Uterus (tissue), 4 donors: ENCODE data around the gene ADPRHL1. TPM values are rescaled to one million over a fixed set of nuclear protein-coding genes. Genes with fewer than 3 reads are reported as not detected.

Source experiments
- DNase-seq, 2 donors: peaks; one replicate each; pipeline ENCODE4 v3.0.0-alpha.2; 2019 to 2020
- H3K27ac ChIP-seq, 2 donors: fragments of 200-600 bp; sonication (generic); 1 replicate in 1 of 2; 2 replicates in 1 of 2; pipeline ENCODE4 v1.5.1; 2016 to 2018
- H3K27me3 ChIP-seq, 2 donors: fragments of 200-600 bp; sonication (generic); one replicate each; pipeline ENCODE4 v1.5.1; 2018 to 2019; ENCODE audit warnings: control low read depth in 1 of 2
- H3K36me3 ChIP-seq, 2 donors: fragments of 200-600 bp; sonication (generic); one replicate each; pipeline ENCODE4 v1.5.1; 2019; ENCODE audit warnings: control low read depth in 1 of 2
- H3K4me1 ChIP-seq, 2 donors: fragments of 200-600 bp; sonication (generic); one replicate each; pipeline ENCODE4 v1.5.1; 2018 to 2019; ENCODE audit warnings: control low read depth in 1 of 2
- H3K4me3 ChIP-seq, 2 donors: fragments of 200-600 bp; sonication (generic); 1 replicate in 1 of 2; 2 replicates in 1 of 2; pipeline ENCODE4 v1.5.1; 2018 to 2019; ENCODE audit warnings: mild to moderate bottlenecking in 1 of 2
- H3K9me3 ChIP-seq, 2 donors: fragments of 200-600 bp; sonication (generic); one replicate each; pipeline ENCODE4 v1.5.1; 2019; ENCODE audit warnings: control low read depth in 1 of 2
- POLR2A ChIP-seq, 2 donors: fragments of 450-650 bp; IDR thresholded peaks; one replicate each; pipeline ENCODE4 v1.6.1; 2016; ENCODE audit warnings: antibody characterized with exemption in 2 of 2, mild to moderate bottlenecking in 1 of 2, moderate library complexity in 1 of 2
- intact Hi-C: fragments of 100-400 bp; cut with DNase I; formaldehyde crosslinking; loops from one replicate; pipeline ENCODE4 v1.15.1; 2023; ENCODE audit warnings: low total_unique reads
- total RNA-seq, 4 donors: library from RNA; depleted of rRNA in 3 of 4; stranded (reverse); fragments of >200 nt in 3 of 4; gene quantifications; one replicate each; pipeline versions ENCODE4 v1.1.0 to v1.2.4, GENCODE V29; 2014 to 2023
- TF ChIP-seq, protein P1 (sequence below), 4 experiments: fragments of 200-600 bp in 2 of 4; fragments of 450-650 bp in 2 of 4; sonication (generic) in 2 of 4; IDR thresholded peaks; one replicate each; pipeline ENCODE4 v1.5.1; 2016 to 2019; ENCODE audit warnings: antibody characterized with exemption in 4 of 4, mild to moderate bottlenecking in 2 of 4, moderate library complexity in 1 of 4
- donor health status: DM: yes; HTN: yes; CAD: no.

Gene ADPRHL1
- total RNA-seq, 4 donors from 2014 or later = 1.6 to 3.3 TPM; not detected in 2

- Histone ChIP-seq H3K4me3 (peak overlapping the region; percentile 17 to 38), H3K27me3 (no peaks in the 10 kb centered on the region), H3K9me3 (no peaks in the 10 kb centered on the region), H3K4me1 (no peaks in the 10 kb centered on the region), H3K27ac (peak overlapping the region in 1 of 2 donors; percentile 7), H3K36me3 (no peaks in the 10 kb centered on the region)
- intact Hi-C loops = no loop called here
- DNase-seq = no peak
- no peak for TF ChIP-seq POLR2A (IDR thresholded peaks at IDR 0.05)
- TF ChIP-seq, protein P1, sequence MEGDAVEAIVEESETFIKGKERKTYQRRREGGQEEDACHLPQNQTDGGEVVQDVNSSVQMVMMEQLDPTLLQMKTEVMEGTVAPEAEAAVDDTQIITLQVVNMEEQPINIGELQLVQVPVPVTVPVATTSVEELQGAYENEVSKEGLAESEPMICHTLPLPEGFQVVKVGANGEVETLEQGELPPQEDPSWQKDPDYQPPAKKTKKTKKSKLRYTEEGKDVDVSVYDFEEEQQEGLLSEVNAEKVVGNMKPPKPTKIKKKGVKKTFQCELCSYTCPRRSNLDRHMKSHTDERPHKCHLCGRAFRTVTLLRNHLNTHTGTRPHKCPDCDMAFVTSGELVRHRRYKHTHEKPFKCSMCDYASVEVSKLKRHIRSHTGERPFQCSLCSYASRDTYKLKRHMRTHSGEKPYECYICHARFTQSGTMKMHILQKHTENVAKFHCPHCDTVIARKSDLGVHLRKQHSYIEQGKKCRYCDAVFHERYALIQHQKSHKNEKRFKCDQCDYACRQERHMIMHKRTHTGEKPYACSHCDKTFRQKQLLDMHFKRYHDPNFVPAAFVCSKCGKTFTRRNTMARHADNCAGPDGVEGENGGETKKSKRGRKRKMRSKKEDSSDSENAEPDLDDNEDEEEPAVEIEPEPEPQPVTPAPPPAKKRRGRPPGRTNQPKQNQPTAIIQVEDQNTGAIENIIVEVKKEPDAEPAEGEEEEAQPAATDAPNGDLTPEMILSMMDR (IDR thresholded peaks at IDR 0.05) = no peak
These were observed 3.5 kb downstream of the ADPRHL1 start for GRCh38 chr13:113449693-113450347.

DNA sequence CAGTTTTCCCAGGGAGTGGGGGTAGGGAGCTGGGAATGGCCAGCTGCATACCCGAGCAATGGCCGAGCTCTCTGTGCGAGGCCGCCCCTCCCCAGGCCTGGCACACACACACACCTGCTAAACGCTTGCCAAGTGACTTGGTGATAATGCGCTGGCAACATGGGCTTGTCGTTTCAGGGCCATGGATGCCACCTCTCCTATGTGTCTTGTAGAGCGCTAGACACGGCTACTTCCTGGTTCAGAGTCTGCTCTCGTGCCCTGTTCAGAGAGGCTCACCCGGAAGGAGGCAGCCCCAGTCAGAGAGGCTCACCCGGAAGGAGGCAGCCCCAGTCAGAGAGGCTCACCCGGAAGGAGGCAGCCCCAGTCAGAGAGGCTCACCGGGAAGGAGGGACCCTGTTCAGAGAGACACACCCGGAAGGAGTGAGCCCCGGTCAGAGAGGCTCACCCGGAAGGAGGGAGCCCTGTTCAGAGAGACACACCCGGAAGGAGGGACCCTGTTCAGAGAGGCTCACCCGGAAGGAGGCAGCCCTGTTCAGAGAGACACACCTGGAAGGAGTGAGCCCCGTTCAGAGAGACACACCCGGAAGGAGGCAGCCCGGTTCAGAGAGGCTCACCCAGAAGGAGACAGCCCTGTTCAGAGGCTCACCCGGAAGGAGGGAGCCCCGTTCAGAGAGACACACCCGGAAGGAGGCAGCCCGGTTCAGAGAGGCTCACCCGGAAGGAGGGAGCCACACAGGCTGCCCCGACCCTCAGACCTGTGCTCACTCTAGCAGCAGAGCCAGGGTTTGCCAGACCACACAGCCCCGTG, 4.2 kb downstream of the ADPRHL1 start:
- H3K27ac ChIP-seq = peak overlapping the region; percentile 7 to 50
- peak overlapping the region; percentile 17 to 38 for H3K4me3 ChIP-seq
- H3K27me3 ChIP-seq = no peaks in the 10 kb centered on the region
- no peak for TF ChIP-seq POLR2A (IDR thresholded peaks at IDR 0.05)
- TF ChIP-seq, protein P1 (IDR thresholded peaks at IDR 0.05) = no peak
- intact Hi-C loops = no loop called here
- H3K9me3 ChIP-seq = no peaks in the 10 kb centered on the region
- peak; percentile 46 to 64 for DNase-seq
- no peaks in the 10 kb centered on the region for H3K36me3 ChIP-seq
- H3K4me1 ChIP-seq = no peaks in the 10 kb centered on the region

DNA sequence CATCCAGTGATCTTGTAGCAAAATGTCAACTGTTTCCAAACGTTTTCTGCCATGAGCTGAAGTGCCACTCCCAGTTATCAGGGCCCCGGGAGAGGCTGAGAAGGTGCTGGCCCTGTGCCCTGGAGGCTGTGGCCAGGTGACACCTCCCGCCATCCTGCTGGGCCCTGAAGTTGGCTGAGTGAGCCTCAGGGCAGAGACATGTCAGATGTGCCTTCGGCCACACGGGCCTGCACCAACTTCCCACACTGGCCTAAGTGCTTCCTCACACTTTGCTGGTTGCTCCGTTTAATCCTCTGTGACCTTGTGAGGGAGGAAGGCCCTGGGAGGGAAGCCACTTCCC, 4.8 kb downstream of the ADPRHL1 start:
- no peak overlapping the region for H3K27ac ChIP-seq
- intact Hi-C loops = no loop called here
- H3K36me3 ChIP-seq = no peaks in the 10 kb centered on the region
- TF ChIP-seq, protein P1 (IDR thresholded peaks at IDR 0.05) = no peak
- TF ChIP-seq POLR2A (IDR thresholded peaks at IDR 0.05) = no peak
- no peaks in the 10 kb centered on the region for H3K9me3 ChIP-seq
- no peak for DNase-seq
- peak overlapping the region in 1 of 2 donors; percentile 38 for H3K4me3 ChIP-seq
- H3K4me1 ChIP-seq = no peaks in the 10 kb centered on the region
- H3K27me3 ChIP-seq = no peaks in the 10 kb centered on the region

- DNase-seq = no peak
- Histone ChIP-seq H3K4me3 (no peak overlapping the region), H3K4me1 (no peaks in the 10 kb centered on the region), H3K27ac (no peak overlapping the region), H3K9me3 (no peaks in the 10 kb centered on the region), H3K27me3 (no peaks in the 10 kb centered on the region), H3K36me3 (no peaks in the 10 kb centered on the region)
- no peak for TF ChIP-seq POLR2A (IDR thresholded peaks at IDR 0.05)
- TF ChIP-seq, protein P1 (IDR thresholded peaks at IDR 0.05) = no peak
- intact Hi-C loops = no loop called here
These were observed 5.7 kb downstream of the ADPRHL1 start for GRCh38 chr13:113447596-113447995.

GRCh38 chr13:113446488-113446854, 6.8 kb downstream of the ADPRHL1 start:
- no peak for DNase-seq
- TF ChIP-seq POLR2A (IDR thresholded peaks at IDR 0.05) = no peak
- TF ChIP-seq, protein P1 (IDR thresholded peaks at IDR 0.05) = no peak
- Histone ChIP-seq H3K4me3 (no peak overlapping the region), H3K27ac (no peak overlapping the region), H3K36me3 (no peaks in the 10 kb centered on the region), H3K4me1 (no peaks in the 10 kb centered on the region), H3K27me3 (no peaks in the 10 kb centered on the region), H3K9me3 (no peaks in the 10 kb centered on the region)
- intact Hi-C loops = no loop called here
